B cell (primary cell): ENCODE results near the gene DENND4B. TPM values are rescaled to one million over a fixed set of nuclear protein-coding genes. Genes with fewer than 3 reads are reported as not detected.

Experiments used
- ATAC-seq: fragments of 200-7000 bp; cut with Tn5 transposase; one replicate; pipeline ENCODE4 v1.10.0; 2021; ENCODE audit warnings: low read depth, mild to moderate bottlenecking, moderate number of reproducible peaks, moderate library complexity
- CTCF ChIA-PET: fragments of 350-600 bp; sonication (Branson Sonifier 250); formaldehyde crosslinking; loops from one replicate; lab custom pipeline; 2021; ENCODE audit warnings: antibody characterized with exemption, inconsistent platforms; lab: Charles Lee
- POLR2A ChIA-PET: fragments of 350-600 bp; sonication (Branson Sonifier 250); formaldehyde crosslinking; loops from one replicate; lab custom pipeline; 2021; ENCODE audit warnings: antibody characterized with exemption; lab: Charles Lee
- DNase-seq: peaks from one replicate; pipeline ENCODE4 v3.0.0; 2013
- H2AFZ ChIP-seq: 2 replicates; pipeline ENCODE4 v1.6.1; 2012; ENCODE audit warnings: mild to moderate bottlenecking, low read depth, low read length; ENCODE audit not compliant: insufficient read depth, poor library complexity, severe bottlenecking
- H3K27ac ChIP-seq, 2 donors: 1 replicate in 1 of 2; 2 replicates in 1 of 2; pipeline ENCODE4 v1.5.1; 2012 to 2013; ENCODE audit warnings: low read length in 2 of 2, mild to moderate bottlenecking in 2 of 2, moderate library complexity in 1 of 2
- H3K27me3 ChIP-seq, 4 experiments: fragments of 200-600 bp in 1 of 4; sonication (generic) in 1 of 4; replicated peaks in 1 of 4; 1 replicate in 2 of 4; 2 replicates in 2 of 4; pipeline versions ENCODE4 v1.6.1 to v1.7.0; 2013 to 2016; ENCODE audit warnings: low read length in 3 of 4, mild to moderate bottlenecking in 2 of 4, mixed read lengths in 1 of 4, moderate library complexity in 1 of 4; ENCODE audit not compliant: insufficient read depth in 4 of 4, control insufficient read depth in 3 of 4; ENCODE audit errors: control extremely low read depth in 1 of 4
- H3K36me3 ChIP-seq, 2 experiments: replicated peaks in 1 of 2; 1 replicate in 1 of 2; 2 replicates in 1 of 2; pipeline versions ENCODE4 v1.6.1 to v1.7.1; 2013; ENCODE audit warnings: low read length in 1 of 2; ENCODE audit not compliant: insufficient read depth in 2 of 2, control insufficient read depth in 1 of 2; ENCODE audit errors: control extremely low read depth in 1 of 2, extremely low read depth in 1 of 2
- H3K4me1 ChIP-seq, 2 donors: fragments of 200-600 bp in 1 of 2; sonication (generic) in 1 of 2; 1 replicate in 1 of 2; 2 replicates in 1 of 2; pipeline versions ENCODE4 v1.5.1 to v1.6.1; 2013 to 2017; ENCODE audit warnings: low read length in 2 of 2; ENCODE audit not compliant: control insufficient read depth in 2 of 2, insufficient read depth in 2 of 2
- H3K4me2 ChIP-seq: replicated peaks from 2 replicates; pipeline ENCODE3; 2012; ENCODE audit warnings: mild to moderate bottlenecking, low read depth, low read length; ENCODE audit not compliant: poor library complexity, severe bottlenecking
- H3K4me3 ChIP-seq, 5 experiments: fragments of 200-600 bp in 1 of 5; sonication (generic) in 1 of 5; 1 replicate in 3 of 5; 2 replicates in 2 of 5; pipeline versions ENCODE4 v1.5.1 to v1.7.0; 2011 to 2016; ENCODE audit warnings: low read length in 4 of 5, mild to moderate bottlenecking in 4 of 5, low read depth in 2 of 5, control low read depth in 1 of 5, moderate library complexity in 1 of 5; ENCODE audit not compliant: insufficient read depth in 1 of 5; ENCODE audit errors: control extremely low read depth in 1 of 5, extremely low read depth in 1 of 5
- H3K79me2 ChIP-seq: fragments of 200-600 bp; sonication (generic); one replicate; pipeline ENCODE4 v1.6.0; 2016; ENCODE audit warnings: low read length; ENCODE audit not compliant: control insufficient read depth, insufficient read depth
- H3K9ac ChIP-seq: fragments of 200-600 bp; sonication (generic); 2 replicates; pipeline ENCODE4 v1.6.1; 2017; ENCODE audit warnings: mild to moderate bottlenecking, low read length, moderate library complexity
- H3K9me3 ChIP-seq, 3 donors: one replicate each; pipeline versions ENCODE4 v1.6.1 to v1.7.1; 2013; ENCODE audit warnings: low read length in 2 of 3; ENCODE audit not compliant: control insufficient read depth in 2 of 3, insufficient read depth in 1 of 3; ENCODE audit errors: control extremely low read depth in 1 of 3
- H4K20me1 ChIP-seq: 2 replicates; pipeline ENCODE4 v1.6.0; 2012; ENCODE audit warnings: mild to moderate bottlenecking, low read length; ENCODE audit not compliant: insufficient read depth, control insufficient read depth, poor library complexity, severe bottlenecking
- H3K27ac Mint-ChIP-seq: one replicate; pipeline ENCODE4 v1.8.0; 2021; ENCODE audit warnings: mixed read lengths
- H3K27me3 Mint-ChIP-seq: one replicate; pipeline ENCODE4 v1.8.0; 2021; ENCODE audit warnings: mixed read lengths
- H3K4me1 Mint-ChIP-seq: one replicate; pipeline ENCODE4 v1.8.0; 2021; ENCODE audit warnings: mixed read lengths
- H3K4me3 Mint-ChIP-seq: one replicate; pipeline ENCODE4 v1.8.0; 2021; ENCODE audit warnings: mixed read lengths
- H3K9me3 Mint-ChIP-seq: one replicate; pipeline ENCODE4 v1.8.0; 2022; ENCODE audit warnings: mixed read lengths; ENCODE audit not compliant: insufficient read depth
- EZH2 ChIP-seq: IDR thresholded peaks from 2 replicates; pipeline ENCODE4 v1.6.1; 2012; ENCODE audit warnings: borderline replicate concordance, low read depth, mild to moderate bottlenecking, moderate library complexity, low read length; ENCODE audit not compliant: insufficient read depth, poor library complexity, severe bottlenecking
- WGBS: methylation state at CpG from one replicate; pipeline ENCODE4 v1.1.5; 2013; ENCODE audit warnings: missing lambda C conversion rate; ENCODE audit not compliant: insufficient coverage; 5-methylcytosine and 5-hydroxymethylcytosine counted together
- intact Hi-C: fragments of 100-400 bp; cut with micrococcal nuclease; formaldehyde crosslinking; loops from one replicate; pipeline ENCODE4 v1.10.0; 2022
- polyA plus RNA-seq: library from polyadenylated mRNA; depleted of rRNA; stranded (reverse); fragments of >200 nt; gene quantifications from 2 replicates; pipeline ENCODE4 v1.2.3, GENCODE V29; 2012
- total RNA-seq, 2 donors: library from RNA; stranded (reverse); fragments of 120-200 nt in 1 of 2; gene quantifications; 1 replicate in 1 of 2; 2 replicates in 1 of 2; pipeline versions ENCODE4 v1.2.3 to v1.2.4, GENCODE V29; 2013 to 2022
- TF ChIP-seq, protein P1 (sequence below): fragments of 200-600 bp; IDR thresholded peaks from one replicate; pipeline ENCODE4 v1.8.0; 2022; ENCODE audit warnings: antibody characterized with exemption, mild to moderate bottlenecking

The DENND4B gene
- total and polyA plus RNA-seq, 2 donors (not counting 1 experiment from before 2014, with no cell fraction given) = 275 to 389 TPM

GRCh38 chr1:153995202-153995601, 48.7 kb upstream of the DENND4B start:
- TF ChIP-seq EZH2 = no peak
- TF ChIP-seq, protein P1, sequence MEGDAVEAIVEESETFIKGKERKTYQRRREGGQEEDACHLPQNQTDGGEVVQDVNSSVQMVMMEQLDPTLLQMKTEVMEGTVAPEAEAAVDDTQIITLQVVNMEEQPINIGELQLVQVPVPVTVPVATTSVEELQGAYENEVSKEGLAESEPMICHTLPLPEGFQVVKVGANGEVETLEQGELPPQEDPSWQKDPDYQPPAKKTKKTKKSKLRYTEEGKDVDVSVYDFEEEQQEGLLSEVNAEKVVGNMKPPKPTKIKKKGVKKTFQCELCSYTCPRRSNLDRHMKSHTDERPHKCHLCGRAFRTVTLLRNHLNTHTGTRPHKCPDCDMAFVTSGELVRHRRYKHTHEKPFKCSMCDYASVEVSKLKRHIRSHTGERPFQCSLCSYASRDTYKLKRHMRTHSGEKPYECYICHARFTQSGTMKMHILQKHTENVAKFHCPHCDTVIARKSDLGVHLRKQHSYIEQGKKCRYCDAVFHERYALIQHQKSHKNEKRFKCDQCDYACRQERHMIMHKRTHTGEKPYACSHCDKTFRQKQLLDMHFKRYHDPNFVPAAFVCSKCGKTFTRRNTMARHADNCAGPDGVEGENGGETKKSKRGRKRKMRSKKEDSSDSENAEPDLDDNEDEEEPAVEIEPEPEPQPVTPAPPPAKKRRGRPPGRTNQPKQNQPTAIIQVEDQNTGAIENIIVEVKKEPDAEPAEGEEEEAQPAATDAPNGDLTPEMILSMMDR = no peak
- ATAC-seq = no peak
- peaks cover 14 to 35% of the 10 kb centered on the region in 2 experiments for H3K36me3 ChIP-seq
- H3K4me1 ChIP-seq = peaks cover 21 to 24% of the 10 kb centered on the region in 2 donors
- Mint-ChIP-seq H3K4me1 (peaks cover 22% of the 10 kb centered on the region), H3K27ac (no peak overlapping the region), H3K27me3 (no peaks in the 10 kb centered on the region), H3K4me3 (no peak overlapping the region), H3K9me3 (no peaks in the 10 kb centered on the region)
- CTCF ChIA-PET = interaction anchor here (0.9 kb wide), 1 partner anchor 277 kb away, joined by 3 read pairs; no protein-coding TSS in a partner anchor
- no peak overlapping the region for H3K27ac ChIP-seq
- no peak overlapping the region for H2AFZ ChIP-seq
- no CpG with 5 or more reads among the region's 3 CpGs for WGBS
- H3K9me3 ChIP-seq = no peaks in the 10 kb centered on the region
- no peaks in the 10 kb centered on the region for H3K27me3 ChIP-seq
- DNase-seq = no peak
- H3K4me2 ChIP-seq = no peak overlapping the region
- no peak overlapping the region for H3K4me3 ChIP-seq
- H3K79me2 ChIP-seq = peaks cover 25% of the 10 kb centered on the region
- H4K20me1 ChIP-seq = no peaks in the 10 kb centered on the region
- no peak overlapping the region for H3K9ac ChIP-seq
- POLR2A ChIA-PET = interaction anchor here (0.6 to 0.8 kb wide), 2 partner anchors 99 to 205 kb away, joined by 3 to 4 read pairs; no protein-coding TSS in a partner anchor
- intact Hi-C loops = no loop called here

DNA sequence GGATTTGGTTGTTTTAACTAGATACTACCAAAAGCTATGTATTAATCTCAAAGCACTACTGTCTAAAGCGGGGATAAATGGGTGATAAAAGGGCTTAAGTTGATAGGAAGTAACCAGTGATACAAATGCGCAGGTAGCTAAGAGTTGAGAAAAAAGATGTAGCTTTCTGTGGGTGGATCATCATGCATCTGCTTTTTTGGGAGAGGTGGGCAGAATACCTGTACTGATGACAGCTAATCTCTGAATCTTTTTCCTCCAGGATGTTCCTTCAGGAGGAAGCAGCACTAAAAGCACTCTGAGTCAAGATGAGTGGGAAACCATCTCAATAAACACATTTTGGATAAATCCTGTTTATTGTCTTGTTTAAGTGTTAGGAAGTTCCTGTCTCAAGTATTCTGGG, 45.3 kb upstream of the DENND4B start:
- Mint-ChIP-seq H3K4me3 (peak overlapping the region; percentile 97), H3K27me3 (no peaks in the 10 kb centered on the region), H3K4me1 (peaks cover 31% of the 10 kb centered on the region), H3K27ac (peak overlapping the region; percentile 99), H3K9me3 (no peaks in the 10 kb centered on the region)
- H3K36me3 ChIP-seq = peaks cover 12 to 35% of the 10 kb centered on the region in 2 experiments
- ChIA-PET POLR2A (interaction anchor here (2.0 to 3.4 kb wide), 4 partner anchors 14 to 358 kb away, joined by 16 to 38 read pairs (median 27); partner anchors contain the start of genes CHTOP, CREB3L4, DENND4B and JTB), CTCF (interaction anchor here (1.1 to 1.7 kb wide), 2 partner anchors 201 to 208 kb away, joined by 3 to 9 read pairs; no protein-coding TSS in a partner anchor)
- H3K9ac ChIP-seq = peak overlapping the region; percentile 92
- no peak for ATAC-seq
- H3K4me1 ChIP-seq = peaks cover 27 to 39% of the 10 kb centered on the region in 2 donors
- peak overlapping the region; percentile 77 for H3K4me2 ChIP-seq
- H3K27ac ChIP-seq = peak overlapping the region; percentile 93 to 96
- H3K79me2 ChIP-seq = peaks cover 29% of the 10 kb centered on the region
- no peaks in the 10 kb centered on the region for H4K20me1 ChIP-seq
- no peak overlapping the region for H2AFZ ChIP-seq
- TF ChIP-seq, protein P1 = no peak
- no peak for TF ChIP-seq EZH2
- intact Hi-C loops = loop anchor here (5.0 kb wide), 2 partner anchors 265 to 335 kb away; partner anchors contain the start of genes INTS3 and SNAPIN
- peak overlapping the region in 4 of 5 experiments; percentile 84 to 100 (median 92) for H3K4me3 ChIP-seq
- WGBS = 86% methylated on average over 1 of the region's 2 CpGs
- DNase-seq = no peak
- H3K9me3 ChIP-seq = no peaks in the 10 kb centered on the region
- H3K27me3 ChIP-seq = no peaks in the 10 kb centered on the region
